GM21786 (cell line): ENCODE measurements around the gene ADAMTS18.

ENCODE experiments used
- ATAC-seq: cut with Tn5 transposase; IDR thresholded peaks from one replicate; pipeline ENCODE4 v1.9.1; 2021; ENCODE audit not compliant: unreplicated experiment

The ADAMTS18 gene

GRCh38 chr16:77439106-77439505 is 4.3 kb upstream of the ADAMTS18 start:
- ATAC-seq = no peak

GRCh38 chr16:77437859-77438258 is 3.0 kb upstream of the ADAMTS18 start:
- ATAC-seq = no peak

GRCh38 chr16:77435272-77435820 is 512 bp upstream of the ADAMTS18 start:
- no peak for ATAC-seq

GRCh38 chr16:77434022-77434529 is 758 bp downstream of the ADAMTS18 start:
- no peak for ATAC-seq

GRCh38 chr16:77433146-77433545 is 1.7 kb downstream of the ADAMTS18 start:
- ATAC-seq = no peak

GRCh38 chr16:77432264-77432663 is 2.6 kb downstream of the ADAMTS18 start:
- ATAC-seq = no peak

- no peak for ATAC-seq
These were observed 3.8 kb downstream of the ADAMTS18 start for GRCh38 chr16:77430787-77431585.

- no peak for ATAC-seq
These were observed 4.5 kb downstream of the ADAMTS18 start for GRCh38 chr16:77430360-77430759.

- no peak for ATAC-seq
These were observed 9.8 kb downstream of the ADAMTS18 start for GRCh38 chr16:77424871-77425604.

- no peak for ATAC-seq
These were observed 12.5 kb downstream of the ADAMTS18 start for GRCh38 chr16:77422196-77422784.

- no peak for ATAC-seq
These were observed 17.8 kb downstream of the ADAMTS18 start for GRCh38 chr16:77416939-77417480.

GRCh38 chr16:77414752-77415231 is 20.0 kb downstream of the ADAMTS18 start:
- ATAC-seq = no peak

GRCh38 chr16:77410449-77410848 is 24.4 kb downstream of the ADAMTS18 start:
- no peak for ATAC-seq

- no peak for ATAC-seq
These were observed 25.5 kb downstream of the ADAMTS18 start for GRCh38 chr16:77409311-77409710.

- no peak for ATAC-seq
These were observed 26.2 kb downstream of the ADAMTS18 start for GRCh38 chr16:77408607-77409006.

- no peak for ATAC-seq
These were observed 28.2 kb downstream of the ADAMTS18 start for GRCh38 chr16:77406680-77407079.

GRCh38 chr16:77404775-77405174 is 30.1 kb downstream of the ADAMTS18 start:
- ATAC-seq = no peak

- no peak for ATAC-seq
These were observed 31.1 kb downstream of the ADAMTS18 start for GRCh38 chr16:77403732-77404131.

- no peak for ATAC-seq
These were observed 32.2 kb downstream of the ADAMTS18 start for GRCh38 chr16:77402672-77403071.

- ATAC-seq = no peak
These were observed 32.7 kb downstream of the ADAMTS18 start for GRCh38 chr16:77402118-77402517.

GRCh38 chr16:77399546-77399945 is 35.3 kb downstream of the ADAMTS18 start:
- ATAC-seq = no peak
